Effector memory CD4-positive, alpha-beta T cell (primary cell): ENCODE results near the gene AHSP.
"Not testable (repeated sequence)": the region's sequence is repeated elsewhere in the genome, so short reads cannot be mapped to it uniquely, and the experiment has no call there.

Experiments
- DNase-seq, 3 donors: peaks; one replicate each; pipeline ENCODE4 v3.0.0-alpha.2; 2020
- H3K27ac ChIP-seq: 2 replicates; pipeline ENCODE4 v1.7.0; 2013; ENCODE audit warnings: mild to moderate bottlenecking, low read length, moderate library complexity; ENCODE audit not compliant: insufficient read depth, poor library complexity, severe bottlenecking
- H3K27me3 ChIP-seq: replicated peaks from 2 replicates; pipeline ENCODE4 v1.7.0; 2013; ENCODE audit warnings: mild to moderate bottlenecking, low read length; ENCODE audit not compliant: insufficient read depth, control insufficient read depth, poor library complexity, severe bottlenecking
- H3K36me3 ChIP-seq: 2 replicates; pipeline ENCODE4 v1.7.0; 2013; ENCODE audit warnings: mild to moderate bottlenecking, low read length, moderate library complexity; ENCODE audit not compliant: control insufficient read depth, insufficient read depth
- H3K4me1 ChIP-seq: 2 replicates; pipeline ENCODE4 v1.7.0; 2013; ENCODE audit warnings: low read length, mild to moderate bottlenecking; ENCODE audit not compliant: control insufficient read depth, insufficient read depth, poor library complexity, severe bottlenecking
- H3K4me3 ChIP-seq: 2 replicates; pipeline ENCODE4 v1.7.0; 2013; ENCODE audit warnings: low read length, low read depth, mild to moderate bottlenecking; ENCODE audit not compliant: insufficient read depth, poor library complexity, severe bottlenecking
- H3K9me3 ChIP-seq: 2 replicates; pipeline ENCODE4 v1.7.0; 2013; ENCODE audit warnings: mild to moderate bottlenecking, low read length, moderate library complexity; ENCODE audit not compliant: control insufficient read depth
- total RNA-seq, 3 donors: gene quantifications; one replicate each; lab custom pipeline; 2026; lab: John Stamatoyannopoulos, UW

The AHSP gene, protein sequence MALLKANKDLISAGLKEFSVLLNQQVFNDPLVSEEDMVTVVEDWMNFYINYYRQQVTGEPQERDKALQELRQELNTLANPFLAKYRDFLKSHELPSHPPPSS
- 0 reads per million in 3 donors for total RNA-seq

DNA sequence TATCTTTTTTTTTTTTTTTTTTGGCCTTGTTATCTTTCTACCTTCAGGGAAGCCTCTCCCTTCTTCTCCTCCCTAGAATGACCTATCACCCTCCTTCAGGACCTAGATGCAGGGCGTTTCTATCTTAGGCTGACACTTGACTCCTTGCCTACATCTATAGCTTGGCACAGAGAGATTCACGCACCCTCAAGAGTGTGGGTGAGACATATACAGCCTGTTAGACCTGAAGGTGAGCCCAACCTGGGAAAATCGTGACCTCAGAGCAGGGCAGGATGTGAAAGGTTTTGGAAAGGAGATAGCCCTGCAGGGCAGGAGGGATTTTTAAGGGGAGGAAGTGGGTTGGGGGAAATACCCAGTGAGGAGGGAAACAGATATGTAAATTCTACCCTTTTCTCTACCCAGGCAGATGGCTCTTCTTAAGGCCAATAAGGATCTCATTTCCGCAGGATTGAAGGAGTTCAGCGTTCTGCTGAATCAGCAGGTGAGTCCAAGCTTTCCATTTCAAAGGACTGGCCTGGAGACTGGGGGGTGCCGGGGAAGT lies at the start of gene AHSP:
Gene AHSP, plus strand, starts transcription at position 167 of the 541 bp plus-strand sequence. Its CDS starts 240 bp downstream, at position 407.
- DNase-seq = no peak

DNA sequence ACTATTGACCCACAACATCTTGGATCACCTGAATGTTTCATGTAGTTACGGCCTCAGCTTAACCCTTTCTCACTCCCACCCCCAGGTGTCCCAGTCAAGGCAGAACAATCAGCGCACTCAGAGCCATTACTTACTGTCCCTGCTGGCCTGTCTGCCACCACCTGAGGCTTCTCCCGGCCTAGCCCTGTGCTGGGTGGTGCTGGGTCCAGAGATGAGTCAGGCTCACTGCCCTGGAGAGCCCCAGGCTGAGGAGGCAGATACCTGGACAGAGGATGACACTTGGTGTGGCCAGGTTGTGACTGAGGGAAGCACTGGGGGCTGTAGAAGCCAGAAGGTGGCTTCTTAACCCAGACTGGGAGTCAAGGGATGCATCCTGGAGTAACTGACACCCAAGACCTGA lies 48.7 kb upstream of the AHSP start:
- Histone ChIP-seq H3K36me3 (no peaks in the 10 kb centered on the region), H3K9me3 (no peaks in the 10 kb centered on the region), H3K27me3 (no peaks in the 10 kb centered on the region), H3K4me3 (no peak overlapping the region), H3K27ac (no peak overlapping the region), H3K4me1 (peaks cover 19% of the 10 kb centered on the region)
- no peak for DNase-seq

More for the DNA sequence above, at the start of gene AHSP:
- no peak within 1 kb of the TSS for H3K27ac ChIP-seq
- no peak within 1 kb of the TSS for H3K4me3 ChIP-seq
- no peaks in the 10 kb centered on the region for H3K27me3 ChIP-seq
- H3K36me3 ChIP-seq = no peaks in the 10 kb centered on the region
- no peaks in the 10 kb centered on the region for H3K9me3 ChIP-seq
- peaks cover 2% of the 10 kb centered on the region for H3K4me1 ChIP-seq

DNA sequence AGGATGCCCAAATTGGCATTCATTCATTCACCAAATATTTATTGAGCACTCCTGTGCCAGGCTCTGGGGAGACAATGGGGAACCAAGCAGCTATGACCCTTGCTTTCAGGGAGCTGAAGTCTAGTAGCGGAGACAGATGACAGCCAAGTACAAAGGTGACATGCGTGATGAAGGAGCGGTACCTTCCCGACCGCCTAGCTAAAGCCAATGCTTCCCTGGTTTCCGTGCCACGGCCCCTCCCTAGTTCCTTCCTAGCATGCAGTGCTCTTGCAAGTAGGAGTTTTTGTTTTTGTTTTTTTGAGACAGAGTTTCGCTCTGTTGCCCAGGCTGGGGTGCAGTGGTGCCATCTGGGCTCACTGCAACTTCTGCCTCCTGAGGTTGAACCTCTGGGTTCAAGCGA lies 47.9 kb upstream of the AHSP start:
- Histone ChIP-seq H3K4me3 (no peak overlapping the region), H3K4me1 (peaks cover 19% of the 10 kb centered on the region), H3K9me3 (no peaks in the 10 kb centered on the region), H3K27ac (no peak overlapping the region), H3K27me3 (no peaks in the 10 kb centered on the region), H3K36me3 (no peaks in the 10 kb centered on the region)
- DNase-seq = no peak

DNA sequence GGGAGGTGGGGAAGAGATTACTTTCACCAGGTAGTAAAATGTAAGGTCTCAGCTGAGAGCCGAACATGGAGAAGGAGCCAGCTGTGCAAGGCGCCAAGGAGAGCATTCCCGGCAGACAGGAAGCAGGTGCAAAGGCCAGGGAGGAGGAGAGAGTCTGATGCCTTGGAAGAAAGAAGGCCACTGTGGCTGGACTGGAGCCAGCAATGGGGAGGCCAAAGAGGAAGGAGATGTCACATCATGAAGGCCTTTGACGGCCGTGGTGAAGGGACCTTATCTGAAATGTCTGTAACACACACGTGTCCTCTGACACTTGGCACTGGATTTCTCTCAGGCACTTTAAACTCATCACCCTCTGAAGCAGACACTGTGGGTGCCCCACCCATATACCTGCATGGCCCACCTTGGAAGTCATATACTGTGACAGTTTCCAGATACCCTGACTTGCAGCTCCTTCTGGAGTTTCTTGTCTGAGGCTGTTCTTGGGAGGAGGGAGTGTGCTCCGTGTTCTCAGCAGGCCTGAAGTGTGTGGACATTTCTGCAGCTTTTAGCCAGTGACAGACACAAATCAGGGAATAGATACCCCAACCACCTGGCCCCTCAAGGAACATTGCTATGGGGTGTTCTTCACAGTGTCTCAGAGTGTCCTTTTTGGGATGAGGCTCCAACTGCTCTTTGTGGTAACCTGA lies 46.7 kb upstream of the AHSP start:
- H3K27me3 ChIP-seq = no peaks in the 10 kb centered on the region
- no peak overlapping the region for H3K27ac ChIP-seq
- no peak for DNase-seq
- peaks cover 16% of the 10 kb centered on the region for H3K4me1 ChIP-seq
- no peak overlapping the region for H3K4me3 ChIP-seq
- no peaks in the 10 kb centered on the region for H3K36me3 ChIP-seq
- no peaks in the 10 kb centered on the region for H3K9me3 ChIP-seq

DNA sequence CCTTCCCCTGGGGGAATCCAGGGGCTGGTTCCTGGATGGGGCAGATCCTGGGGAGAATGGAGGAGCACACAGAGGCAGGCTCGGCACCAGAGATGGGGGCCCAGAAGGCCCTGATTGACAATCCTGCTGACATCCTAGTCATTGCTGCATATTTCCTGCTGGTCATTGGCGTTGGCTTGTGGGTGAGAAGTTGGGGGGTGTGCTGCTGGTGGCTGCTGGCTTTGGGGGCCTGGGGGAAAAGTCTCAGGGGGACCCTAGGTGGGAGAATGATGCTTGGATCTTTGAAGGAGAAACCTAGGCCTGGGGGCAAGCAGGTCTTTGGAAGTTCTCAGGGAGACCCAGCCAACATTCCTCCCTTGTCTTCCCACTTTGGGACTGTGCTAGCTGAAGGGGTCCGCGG lies 44.6 kb upstream of the AHSP start, which contains the start of gene SLC5A2:
Gene SLC5A2, plus strand, starts transcription at position 43 of the 400 bp plus-strand sequence. Its CDS starts 14 bp downstream, at position 57.
- Histone ChIP-seq H3K4me3 (no peak within 1 kb of the TSS), H3K27me3 (no peaks in the 10 kb centered on the region), H3K9me3 (no peaks in the 10 kb centered on the region), H3K4me1 (peaks cover 7% of the 10 kb centered on the region), H3K27ac (no peak within 1 kb of the TSS), H3K36me3 (no peaks in the 10 kb centered on the region)
- no peak for DNase-seq

DNA sequence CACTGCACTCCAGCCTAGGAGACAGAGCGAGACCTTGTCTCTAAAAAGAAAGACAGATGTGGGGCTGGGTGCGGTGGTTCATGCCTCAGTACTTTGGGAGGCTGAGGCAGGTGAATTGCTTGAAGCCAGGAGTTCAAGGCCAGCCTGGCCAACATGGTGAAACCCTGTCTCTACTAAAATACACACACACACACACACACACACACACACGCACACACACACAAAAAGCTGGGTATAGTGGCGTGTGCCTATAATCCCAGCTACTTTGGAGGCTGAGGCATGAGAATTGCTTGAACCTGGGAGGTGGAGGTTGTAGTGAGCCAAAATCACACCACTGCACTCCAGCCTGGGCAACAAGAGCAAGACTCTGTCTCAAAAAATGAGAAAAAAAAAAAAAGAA lies 43.7 kb upstream of the AHSP start:
- H3K27me3 ChIP-seq, H3K27ac ChIP-seq, H3K9me3 ChIP-seq, H3K36me3 ChIP-seq, H3K4me3 ChIP-seq, DNase-seq, H3K4me1 ChIP-seq: not testable (repeated sequence)

DNA sequence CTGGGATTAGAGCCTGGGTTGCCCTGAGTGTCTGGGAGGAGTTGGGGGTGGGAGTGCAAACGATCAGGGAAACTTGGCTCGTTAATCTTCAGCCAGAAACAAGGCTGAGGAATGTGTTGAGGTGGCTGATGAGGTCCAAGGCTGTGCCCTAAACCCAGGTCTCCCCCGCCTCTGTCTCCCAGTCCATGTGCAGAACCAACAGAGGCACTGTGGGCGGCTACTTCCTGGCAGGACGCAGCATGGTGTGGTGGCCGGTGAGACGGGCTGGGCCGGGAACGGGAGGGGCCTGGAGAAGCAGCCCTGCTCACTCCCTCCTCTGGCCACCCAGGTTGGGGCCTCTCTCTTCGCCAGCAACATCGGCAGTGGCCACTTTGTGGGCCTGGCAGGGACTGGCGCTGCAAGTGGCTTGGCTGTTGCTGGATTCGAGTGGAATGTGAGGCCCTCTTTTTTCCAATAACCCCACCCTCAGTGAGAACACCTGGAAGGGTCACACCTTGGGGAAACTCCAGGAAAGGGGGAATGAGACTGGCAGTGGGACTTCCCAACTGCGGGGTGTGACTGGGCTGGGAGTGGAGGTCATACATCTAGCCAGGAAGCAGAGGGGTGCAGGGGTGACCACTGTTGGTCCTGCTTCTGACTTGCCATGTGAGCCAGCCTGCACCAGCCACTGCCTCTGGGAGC lies 43.1 kb upstream of the AHSP start:
- Histone ChIP-seq H3K4me1 (peaks cover 7% of the 10 kb centered on the region), H3K9me3 (no peaks in the 10 kb centered on the region), H3K27me3 (no peaks in the 10 kb centered on the region), H3K27ac (no peak overlapping the region), H3K4me3 (no peak overlapping the region), H3K36me3 (no peaks in the 10 kb centered on the region)
- no peak for DNase-seq

DNA sequence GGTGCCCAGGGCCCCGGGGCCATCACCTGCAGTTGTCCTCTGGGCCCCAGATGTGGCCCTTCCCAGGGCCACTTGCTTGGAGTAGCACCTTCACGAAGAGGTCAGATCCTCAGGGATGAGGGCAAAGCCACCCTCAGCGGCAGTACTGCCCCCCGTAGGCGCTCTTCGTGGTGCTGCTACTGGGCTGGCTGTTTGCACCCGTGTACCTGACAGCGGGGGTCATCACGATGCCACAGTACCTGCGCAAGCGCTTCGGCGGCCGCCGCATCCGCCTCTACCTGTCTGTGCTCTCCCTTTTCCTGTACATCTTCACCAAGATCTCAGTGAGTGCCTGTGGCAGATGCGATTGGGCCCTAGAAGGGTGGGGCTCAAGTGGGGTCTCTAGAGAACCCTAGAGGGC lies 42.1 kb upstream of the AHSP start:
- Histone ChIP-seq H3K36me3 (no peaks in the 10 kb centered on the region), H3K9me3 (no peaks in the 10 kb centered on the region)

DNA sequence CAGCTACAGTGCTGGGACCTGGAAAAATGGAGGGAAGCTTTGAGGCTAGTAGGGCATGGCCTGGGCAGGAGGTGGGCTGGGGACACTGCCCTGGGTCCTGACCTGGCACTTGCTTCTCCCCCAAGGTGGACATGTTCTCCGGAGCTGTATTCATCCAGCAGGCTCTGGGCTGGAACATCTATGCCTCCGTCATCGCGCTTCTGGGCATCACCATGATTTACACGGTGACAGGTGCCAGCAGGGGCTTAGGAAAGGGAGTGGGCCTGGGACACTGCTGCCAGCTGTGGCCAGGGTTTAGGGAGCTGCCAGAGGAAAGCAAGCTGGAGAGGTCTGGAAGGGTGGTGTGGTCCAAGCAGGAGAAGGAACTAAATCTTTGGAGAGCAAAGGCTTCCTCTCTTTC lies 41.7 kb upstream of the AHSP start:
- Histone ChIP-seq H3K27me3 (no peaks in the 10 kb centered on the region), H3K9me3 (no peaks in the 10 kb centered on the region), H3K27ac (no peak overlapping the region), H3K36me3 (no peaks in the 10 kb centered on the region), H3K4me1 (peaks cover 7% of the 10 kb centered on the region), H3K4me3 (no peak overlapping the region)
- DNase-seq = no peak

More for the DNA sequence above, 42.1 kb upstream of the AHSP start:
- Histone ChIP-seq H3K27me3 (no peaks in the 10 kb centered on the region), H3K4me3 (no peak overlapping the region), H3K4me1 (peaks cover 7% of the 10 kb centered on the region), H3K27ac (no peak overlapping the region)
- no peak for DNase-seq
